OCI-LY7 (cell line): ENCODE data around the gene THSD7B. TPM values are rescaled to one million over a fixed set of nuclear protein-coding genes. Genes with fewer than 3 reads are reported as not detected.

ENCODE experiments used
- BruUV-seq: library from RNA; stranded (reverse); fragments of 400-500 nt; replicated peaks from 2 replicates; lab custom pipeline; 2021; lab: Mats Ljungman, UMichigan
- CTCF ChIA-PET: fragments of 300-600 bp; sonication (Branson Sonifier 250); formaldehyde crosslinking; loops from one replicate; lab custom pipeline; 2022; ENCODE audit warnings: antibody characterized with exemption; ENCODE audit not compliant: unreplicated experiment; lab: Charles Lee
- POLR2A ChIA-PET: fragments of 300-600 bp; sonication (Branson Sonifier 250); formaldehyde crosslinking; loops from one replicate; lab custom pipeline; 2022; ENCODE audit warnings: antibody characterized with exemption; lab: Charles Lee
- DNase-seq: peaks from one replicate; pipeline ENCODE4 v3.0.0-alpha.2; 2015; ENCODE audit warnings: low spot score
- H2AFZ ChIP-seq: fragments of 200-600 bp; sonication (generic), shearing (Covaris generic); 2 replicates; pipeline ENCODE4 v1.6.1; 2014; ENCODE audit warnings: mild to moderate bottlenecking, antibody characterized with exemption, low read length, moderate library complexity
- H3K27ac ChIP-seq: fragments of 200-600 bp; sonication (generic); 2 replicates; pipeline ENCODE4 v1.5.1; 2014; ENCODE audit warnings: mixed run types, low read depth, mild to moderate bottlenecking, moderate library complexity, low read length, inconsistent platforms; ENCODE audit not compliant: poor library complexity, severe bottlenecking
- H3K36me3 ChIP-seq: fragments of 200-600 bp; sonication (generic); 2 replicates; pipeline ENCODE4 v1.6.1; 2014; ENCODE audit warnings: mild to moderate bottlenecking, antibody characterized with exemption, low read length, moderate library complexity, mixed read lengths; ENCODE audit not compliant: insufficient read depth
- H3K4me1 ChIP-seq: fragments of 200-600 bp; sonication (generic); 2 replicates; pipeline ENCODE4 v1.5.1; 2014; ENCODE audit warnings: mild to moderate bottlenecking, low read length; ENCODE audit not compliant: insufficient read depth, poor library complexity, severe bottlenecking
- H3K4me2 ChIP-seq: fragments of 200-600 bp; sonication (generic); 2 replicates; pipeline ENCODE4 v1.6.1; 2014; ENCODE audit warnings: mild to moderate bottlenecking, low read length
- H3K4me3 ChIP-seq: fragments of 200-600 bp; sonication (generic); 2 replicates; pipeline ENCODE4 v1.5.1; 2014; ENCODE audit warnings: mild to moderate bottlenecking, low read depth, low read length; ENCODE audit not compliant: poor library complexity, severe bottlenecking
- H3K79me2 ChIP-seq: fragments of 200-600 bp; sonication (generic); 2 replicates; pipeline ENCODE4 v1.6.1; 2016; ENCODE audit warnings: low read depth, mild to moderate bottlenecking, low read length, moderate library complexity, mixed read lengths; ENCODE audit not compliant: insufficient read depth
- H3K9me2 ChIP-seq: fragments of 200-600 bp; sonication (generic); 2 replicates; pipeline ENCODE4 v1.6.1; 2016; ENCODE audit warnings: mild to moderate bottlenecking, low read length, mixed read lengths; ENCODE audit not compliant: insufficient read depth
- H3K9me3 ChIP-seq: fragments of 200-600 bp; sonication (generic); 2 replicates; pipeline ENCODE4 v1.6.1; 2014; ENCODE audit warnings: mild to moderate bottlenecking, mixed run types, low read length, mixed read lengths
- H4K20me1 ChIP-seq: fragments of 200-600 bp; sonication (generic); 2 replicates; pipeline ENCODE4 v1.6.1; 2014; ENCODE audit warnings: mild to moderate bottlenecking, antibody characterized with exemption, low read length, moderate library complexity, mixed read lengths; ENCODE audit not compliant: insufficient read depth
- CTCF ChIP-seq: fragments of 200-600 bp; sonication (generic); conservative IDR thresholded peaks from 2 replicates; pipeline ENCODE4 v1.5.1; 2014; ENCODE audit warnings: mild to moderate bottlenecking, antibody characterized with exemption, low read length, moderate library complexity, mixed read lengths
- EZH2phosphoT487 ChIP-seq: fragments of 200-600 bp; sonication (generic); IDR thresholded peaks from 2 replicates; pipeline ENCODE4 v1.6.1; 2018; ENCODE audit warnings: low read depth, borderline replicate concordance, mild to moderate bottlenecking, mixed run types, antibody characterized with exemption, low read length, moderate library complexity, mixed read lengths
- intact Hi-C: fragments of 100-400 bp; cut with micrococcal nuclease; formaldehyde crosslinking; loops from one replicate; pipeline ENCODE4 v1.10.0; 2022; ENCODE audit not compliant: unreplicated experiment
- total RNA-seq, 2 experiments: library from RNA; depleted of rRNA in 1 of 2; stranded (reverse); fragments of >200 nt in 1 of 2; shearing (Covaris generic) in 1 of 2; gene quantifications; 2 replicates each; pipeline ENCODE4 v1.2.3, GENCODE V29; 2014 to 2022

The THSD7B gene
- total RNA-seq, 2 experiments from 2014 or later: 1.8 TPM

- Histone ChIP-seq H3K79me2 (no peaks in the 10 kb centered on the region), H3K27ac (no peak overlapping the region), H3K9me2 (no peaks in the 10 kb centered on the region), H3K36me3 (no peaks in the 10 kb centered on the region), H3K4me2 (no peak overlapping the region), H3K4me3 (no peak overlapping the region), H3K4me1 (no peaks in the 10 kb centered on the region), H4K20me1 (no peaks in the 10 kb centered on the region), H2AFZ (no peak overlapping the region), H3K9me3 (no peaks in the 10 kb centered on the region)
- ChIA-PET POLR2A (interaction anchor here (0.7 kb wide), 1 partner anchor 19 kb away, joined by 3 read pairs; no protein-coding TSS in a partner anchor), CTCF (no interaction called here)
- no peak for DNase-seq
- no TSS peak for BruUV-seq
- intact Hi-C loops: no loop called here
- TF ChIP-seq CTCF: no peak
- TF ChIP-seq EZH2phosphoT487: no peak
These were observed 758.6 kb downstream of the THSD7B start for GRCh38 chr2:137523931-137524330.

- Histone ChIP-seq H3K9me2 (no peaks in the 10 kb centered on the region), H3K4me1 (no peaks in the 10 kb centered on the region), H4K20me1 (no peaks in the 10 kb centered on the region), H3K27ac (no peak overlapping the region), H3K9me3 (no peaks in the 10 kb centered on the region), H2AFZ (no peak overlapping the region), H3K4me2 (no peak overlapping the region), H3K4me3 (no peak overlapping the region), H3K36me3 (no peaks in the 10 kb centered on the region), H3K79me2 (no peaks in the 10 kb centered on the region)
- BruUV-seq: no TSS peak
- intact Hi-C loops: no loop called here
- TF ChIP-seq CTCF: no peak
- TF ChIP-seq EZH2phosphoT487: no peak
- ChIA-PET CTCF (no interaction called here), POLR2A (no interaction called here)
- DNase-seq: no peak
These were observed 759.8 kb downstream of the THSD7B start for GRCh38 chr2:137525132-137525531.

- no peaks in the 10 kb centered on the region for H3K36me3 ChIP-seq
- H2AFZ ChIP-seq: no peak overlapping the region
- no peak overlapping the region for H3K4me3 ChIP-seq
- BruUV-seq: no TSS peak
- TF ChIP-seq CTCF (no peak), EZH2phosphoT487 (no peak)
- H3K79me2 ChIP-seq: no peaks in the 10 kb centered on the region
- no peaks in the 10 kb centered on the region for H4K20me1 ChIP-seq
- POLR2A ChIA-PET: no interaction called here
- H3K9me3 ChIP-seq: no peaks in the 10 kb centered on the region
- no peaks in the 10 kb centered on the region for H3K4me1 ChIP-seq
- CTCF ChIA-PET: no interaction called here
- H3K4me2 ChIP-seq: no peak overlapping the region
- intact Hi-C loops: no loop called here
- H3K27ac ChIP-seq: no peak overlapping the region
- H3K9me2 ChIP-seq: no peaks in the 10 kb centered on the region
- no peak for DNase-seq
These were observed 760.4 kb downstream of the THSD7B start for GRCh38 chr2:137525641-137526190.
